M059J (cell line): Measurements from ENCODE around the gene ADCY2. TPM values are rescaled to one million over a fixed set of nuclear protein-coding genes. Genes with fewer than 3 reads are reported as not detected.

Experiments used
- DNase-seq: peaks from one replicate; pipeline ENCODE4 v3.0.0-alpha.2; 2012; ENCODE audit warnings: low read depth
- total RNA-seq: library from RNA; depleted of rRNA; stranded (reverse); fragments of >200 nt; shearing (Covaris generic); gene quantifications from 2 replicates; pipeline ENCODE4 v1.2.3, GENCODE V29; 2014

ADCY2 gene
- total RNA-seq, 1 experiment from 2014 or later: not detected

GRCh38 chr5:7663808-7664207, 267.9 kb downstream of the ADCY2 start:
- DNase-seq: no peak

GRCh38 chr5:7664208-7664607, 268.3 kb downstream of the ADCY2 start:
- DNase-seq: no peak

DNA sequence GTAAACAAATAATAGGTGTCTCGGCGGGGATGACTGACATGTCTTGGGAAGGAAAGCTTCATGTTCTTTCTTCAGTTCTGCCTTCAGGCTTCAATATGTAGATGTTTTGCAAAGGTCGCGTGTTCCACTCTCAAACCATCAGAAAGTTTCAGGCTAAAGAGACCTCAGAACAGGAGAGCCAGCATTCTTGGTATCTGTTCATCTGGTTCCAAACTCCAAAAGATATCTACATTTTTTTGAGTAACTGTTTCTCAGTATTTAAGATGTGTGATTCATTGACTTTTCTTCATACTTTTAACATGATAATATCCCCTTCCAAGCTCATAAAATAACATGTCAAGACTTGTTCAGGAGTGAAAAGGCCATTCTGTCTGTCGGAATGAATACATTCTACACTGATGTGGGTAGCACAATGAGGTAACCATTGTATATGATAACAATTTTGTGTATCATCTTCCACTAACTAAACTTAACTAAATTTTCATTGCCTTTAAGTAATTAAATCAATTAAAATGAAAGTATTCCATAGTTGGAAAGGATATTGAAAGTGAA, 271.4 kb downstream of the ADCY2 start:
- DNase-seq: no peak

DNA sequence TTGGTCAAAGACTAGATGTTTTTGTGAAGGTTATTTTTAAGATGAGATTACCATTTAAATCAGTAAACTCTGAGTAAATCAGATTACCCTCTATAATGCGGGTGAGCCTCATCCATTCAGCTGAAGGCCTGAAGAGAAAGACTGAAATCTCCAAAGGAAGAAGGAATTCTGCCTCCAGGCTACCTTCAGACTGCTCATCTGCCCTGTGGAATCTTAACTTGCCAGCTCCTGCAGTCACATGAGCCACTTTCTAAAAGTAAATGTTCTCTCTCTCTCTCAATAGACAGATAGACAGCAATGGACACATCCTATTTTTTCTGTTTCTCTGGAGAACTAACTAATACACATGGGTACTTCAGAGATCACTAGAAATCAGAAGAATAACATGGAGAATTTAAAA, 272.2 kb downstream of the ADCY2 start:
- no peak for DNase-seq

DNA sequence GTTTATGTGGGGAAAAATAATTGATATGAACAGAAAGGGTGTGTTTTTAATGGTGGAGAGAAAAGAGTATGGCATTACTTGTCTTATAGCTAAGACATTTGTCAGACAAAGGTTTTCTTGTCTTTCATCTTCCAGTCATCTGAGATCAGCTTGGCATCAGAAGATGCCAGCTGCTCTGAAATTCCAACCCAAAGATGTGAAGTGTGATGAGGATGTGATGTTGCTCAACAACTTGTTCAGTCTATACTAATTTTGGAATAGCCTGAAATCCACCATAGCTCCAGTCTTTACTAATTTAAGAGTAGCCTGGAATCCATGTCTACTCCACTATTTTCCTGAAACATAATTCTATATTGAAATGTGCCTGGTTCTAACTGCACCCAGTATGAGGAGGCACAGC, 272.7 kb downstream of the ADCY2 start:
- no peak for DNase-seq

- no peak for DNase-seq
Observed at GRCh38 chr5:7671381-7671993, 275.5 kb downstream of the ADCY2 start.

- DNase-seq: no peak
Observed at GRCh38 chr5:7673658-7674057, 277.7 kb downstream of the ADCY2 start.

DNA sequence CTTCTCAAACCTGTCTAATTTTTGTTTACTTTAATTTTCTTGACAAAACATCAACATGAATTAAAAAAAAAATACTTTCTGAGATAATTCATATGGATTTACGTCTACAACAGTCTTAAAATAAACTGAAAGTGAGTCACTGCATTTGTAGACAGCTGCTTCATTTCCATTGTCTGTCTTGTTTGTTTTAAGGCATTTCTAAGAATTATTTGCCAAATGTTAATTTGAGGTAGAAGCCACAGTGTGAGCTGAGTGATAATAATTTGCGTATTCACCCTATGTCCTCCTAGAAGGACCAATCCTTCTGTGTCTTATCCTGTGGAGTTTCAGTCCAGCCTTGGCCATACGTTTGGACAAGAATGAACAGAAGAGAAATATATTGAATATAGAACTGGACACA, 280.5 kb downstream of the ADCY2 start:
- no peak for DNase-seq

- no peak for DNase-seq
Observed at GRCh38 chr5:7678030-7678429, 282.1 kb downstream of the ADCY2 start.

GRCh38 chr5:7679663-7680062, 283.7 kb downstream of the ADCY2 start:
- no peak for DNase-seq

DNA sequence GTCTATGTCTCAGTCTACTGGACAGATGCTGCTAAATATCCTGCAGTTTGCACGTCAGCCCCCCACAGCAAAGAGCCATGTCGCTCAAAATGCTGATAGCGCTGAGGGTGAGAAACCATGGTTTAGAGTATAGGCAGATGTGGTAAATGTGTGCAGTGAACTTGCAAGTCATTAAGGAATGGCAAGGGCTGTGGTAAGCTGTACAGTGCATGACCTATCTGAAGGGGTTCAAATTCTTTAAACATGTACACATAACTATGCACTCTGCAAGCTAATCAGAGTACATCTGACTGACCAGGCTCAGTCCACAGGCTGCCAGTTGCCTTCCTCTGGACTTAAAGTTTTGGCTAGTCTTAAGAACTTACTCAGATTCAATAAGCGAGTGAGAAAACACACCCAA, 284.3 kb downstream of the ADCY2 start:
- no peak for DNase-seq

DNA sequence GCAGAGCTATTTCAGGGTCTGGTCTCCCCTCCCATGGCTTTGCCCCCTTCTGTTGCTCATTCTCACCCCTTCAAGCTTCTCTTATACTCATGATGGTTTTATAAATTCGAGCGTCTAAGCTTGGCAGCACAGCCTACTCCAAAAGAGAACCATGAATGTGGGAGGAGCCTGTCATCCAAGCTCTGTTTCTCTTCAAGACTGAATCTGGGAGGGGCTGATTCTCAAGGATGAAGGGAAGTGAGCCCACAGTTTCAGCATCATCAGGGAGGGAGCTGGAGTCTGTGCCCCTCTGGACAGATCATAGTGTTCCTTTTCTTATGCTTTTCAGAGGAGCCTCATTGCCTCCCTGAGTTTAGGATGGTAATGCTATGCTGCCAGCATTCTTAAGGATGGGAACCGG, 286.4 kb downstream of the ADCY2 start:
- no peak for DNase-seq

- DNase-seq: no peak
Observed at GRCh38 chr5:7683753-7684152, 287.8 kb downstream of the ADCY2 start.

DNA sequence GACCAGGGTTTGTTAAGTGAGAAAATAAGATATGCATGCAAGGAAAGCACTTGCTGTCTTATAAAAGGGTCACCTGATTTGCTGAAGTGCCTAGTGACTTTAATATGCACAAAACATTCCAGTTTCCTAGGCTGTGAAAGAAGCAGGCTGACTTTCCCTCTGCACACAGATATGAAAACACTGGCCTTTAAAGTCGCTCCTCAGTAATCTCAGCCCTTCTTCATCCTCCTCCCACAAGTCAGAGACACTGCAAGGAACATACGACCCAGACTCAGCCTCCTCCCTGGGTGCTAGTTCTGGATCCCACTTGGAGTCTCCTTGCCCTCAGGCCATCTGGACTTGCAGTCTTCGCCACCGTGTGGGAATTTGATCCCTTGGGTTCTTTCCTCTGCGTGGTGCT, 288.9 kb downstream of the ADCY2 start:
- DNase-seq: no peak

- no peak for DNase-seq
Observed at GRCh38 chr5:7686794-7687193, 290.9 kb downstream of the ADCY2 start.

GRCh38 chr5:7690557-7690956, 294.6 kb downstream of the ADCY2 start:
- DNase-seq: no peak

DNA sequence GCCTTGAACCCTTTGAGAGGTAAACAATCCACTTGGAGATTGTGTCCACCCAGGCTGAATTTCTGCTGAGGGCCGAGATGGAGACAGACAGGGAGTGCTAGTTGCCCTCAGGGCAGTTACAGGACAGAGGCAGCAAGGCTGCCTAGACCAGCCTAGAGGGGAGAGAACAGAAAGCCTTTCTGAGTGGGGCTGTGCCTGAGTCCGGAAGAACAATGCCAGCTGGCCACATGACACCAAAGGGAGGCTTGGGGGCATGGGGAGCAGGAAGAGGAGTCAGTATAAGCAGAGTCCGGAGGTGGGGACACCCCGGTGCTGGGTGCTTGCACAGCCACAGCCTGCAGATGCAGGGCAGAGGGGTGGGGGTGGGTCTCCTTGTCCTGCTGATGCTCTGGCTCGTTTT, 309.3 kb downstream of the ADCY2 start:
- DNase-seq: no peak

GRCh38 chr5:7705736-7706135, 309.8 kb downstream of the ADCY2 start:
- no peak for DNase-seq

DNA sequence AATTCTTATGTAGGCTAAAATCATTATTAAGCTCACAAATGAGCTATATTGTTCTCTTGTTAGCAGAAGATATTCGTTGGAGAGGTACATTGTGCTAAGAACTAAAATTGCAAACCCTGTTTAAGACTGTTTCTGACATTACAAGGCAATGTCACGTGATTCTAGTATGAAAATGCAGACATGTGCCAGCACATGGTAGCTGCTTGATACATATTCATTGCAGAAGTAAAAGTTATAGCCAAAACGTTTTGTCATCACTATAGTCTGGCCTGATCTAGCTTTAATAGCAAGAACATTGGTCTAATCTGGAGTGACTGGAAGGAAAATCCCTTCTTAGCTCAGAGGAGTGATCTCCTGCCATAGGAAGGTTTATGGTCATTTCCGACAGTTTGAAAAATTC, 310.3 kb downstream of the ADCY2 start:
- DNase-seq: no peak

DNA sequence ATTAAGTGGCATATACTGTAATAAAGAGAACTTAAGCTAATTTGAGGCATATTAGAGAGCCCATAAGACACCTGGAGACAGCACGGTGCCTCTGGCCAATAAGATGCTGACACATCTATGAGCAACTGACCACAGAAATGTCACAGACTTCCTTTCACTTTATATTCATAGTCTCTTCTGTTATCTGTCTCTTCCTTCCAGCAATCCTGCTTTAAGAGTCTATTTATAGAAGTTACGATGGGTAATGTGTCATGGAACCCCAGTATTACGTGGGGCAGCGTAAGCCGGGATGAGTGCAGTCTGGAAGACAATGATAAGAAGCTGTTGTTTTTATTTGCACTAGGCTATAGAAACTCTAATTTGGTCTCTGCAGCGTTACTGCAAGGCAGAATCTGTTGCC, 318.2 kb downstream of the ADCY2 start:
- DNase-seq: peak; percentile 66

GRCh38 chr5:7714697-7715096, 318.8 kb downstream of the ADCY2 start:
- DNase-seq: peak; percentile 40

DNA sequence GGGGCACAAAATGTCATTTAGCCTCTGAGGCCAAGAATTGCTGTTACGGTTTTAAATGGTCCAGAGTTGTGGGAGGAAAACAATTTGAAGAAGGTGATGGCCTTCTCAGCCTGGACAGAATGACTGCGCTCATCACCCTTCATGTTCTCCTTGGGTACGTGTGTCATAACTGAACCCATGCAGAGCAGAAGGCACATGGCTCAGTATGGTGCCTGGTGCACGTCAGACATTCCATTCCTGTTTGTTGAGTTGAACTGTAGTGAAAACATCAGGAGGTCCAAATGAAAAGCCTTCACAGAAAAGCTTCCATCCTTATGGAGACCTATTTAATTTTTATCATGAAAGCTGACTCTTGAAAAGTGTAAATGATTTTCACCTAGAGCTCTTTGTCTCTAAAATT, 321.8 kb downstream of the ADCY2 start:
- DNase-seq: no peak

- DNase-seq: no peak
Observed at GRCh38 chr5:7728076-7728475, 332.1 kb downstream of the ADCY2 start.

- no peak for DNase-seq
Observed at GRCh38 chr5:7741415-7742065, 345.6 kb downstream of the ADCY2 start.
